ENCODE measurements around the gene RPUSD1. TPM values are rescaled to one million over a fixed set of nuclear protein-coding genes. Genes with fewer than 3 reads are reported as not detected.
A peak's percentile ranks its signal among the peaks of the same experiment; 100 is the strongest.

The RPUSD1 gene
- polyA plus RNA-seq, 3 donors = 29.5 to 38.1 (median 31.5) TPM

GRCh38 chr16:765488-765865 lies 22.7 kb downstream of the RPUSD1 start:
- no peaks in the 10 kb centered on the region for H3K9me3 ChIP-seq (replicated peaks in 1 of 2; ENCODE audit: control insufficient read depth in 1 of 2, insufficient read depth in 1 of 2, low read length in 2 of 2)
- no peaks in the 10 kb centered on the region for H3K36me3 Mint-ChIP-seq
- no peaks in the 10 kb centered on the region for H3K36me3 ChIP-seq (replicated peaks in 1 of 2; ENCODE audit: control insufficient read depth in 1 of 2, insufficient read depth in 2 of 2, low read length in 2 of 2)
- WGBS (ENCODE audit: insufficient coverage) = 98% methylated on average over 28 of the region's 29 CpGs
- no peak for DNase-seq
- peaks cover 0 to 11% (median 1%) of the 10 kb centered on the region in 3 donors for H3K27me3 Mint-ChIP-seq (ENCODE audit: low read depth in 3 of 3)
- no peak overlapping the region for H3K4me2 ChIP-seq (replicated peaks; ENCODE audit: extremely low read depth, low read length, poor library complexity, severe bottlenecking)
- H3K4me3 ChIP-seq (replicated peaks in 1 of 3; ENCODE audit: low read depth in 2 of 3, low read length in 3 of 3) = no peak overlapping the region
- no peaks in the 10 kb centered on the region for H3K4me1 Mint-ChIP-seq
- TF ChIP-seq, protein P1, sequence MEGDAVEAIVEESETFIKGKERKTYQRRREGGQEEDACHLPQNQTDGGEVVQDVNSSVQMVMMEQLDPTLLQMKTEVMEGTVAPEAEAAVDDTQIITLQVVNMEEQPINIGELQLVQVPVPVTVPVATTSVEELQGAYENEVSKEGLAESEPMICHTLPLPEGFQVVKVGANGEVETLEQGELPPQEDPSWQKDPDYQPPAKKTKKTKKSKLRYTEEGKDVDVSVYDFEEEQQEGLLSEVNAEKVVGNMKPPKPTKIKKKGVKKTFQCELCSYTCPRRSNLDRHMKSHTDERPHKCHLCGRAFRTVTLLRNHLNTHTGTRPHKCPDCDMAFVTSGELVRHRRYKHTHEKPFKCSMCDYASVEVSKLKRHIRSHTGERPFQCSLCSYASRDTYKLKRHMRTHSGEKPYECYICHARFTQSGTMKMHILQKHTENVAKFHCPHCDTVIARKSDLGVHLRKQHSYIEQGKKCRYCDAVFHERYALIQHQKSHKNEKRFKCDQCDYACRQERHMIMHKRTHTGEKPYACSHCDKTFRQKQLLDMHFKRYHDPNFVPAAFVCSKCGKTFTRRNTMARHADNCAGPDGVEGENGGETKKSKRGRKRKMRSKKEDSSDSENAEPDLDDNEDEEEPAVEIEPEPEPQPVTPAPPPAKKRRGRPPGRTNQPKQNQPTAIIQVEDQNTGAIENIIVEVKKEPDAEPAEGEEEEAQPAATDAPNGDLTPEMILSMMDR (IDR thresholded peaks at IDR 0.05) = no peak
- no peaks in the 10 kb centered on the region for H4K20me1 ChIP-seq (ENCODE audit: insufficient read depth, low read length)
- no peak overlapping the region for H3K27ac ChIP-seq (ENCODE audit: low read depth in 1 of 2, low read length in 2 of 2)
- no peak overlapping the region for H3K4me3 Mint-ChIP-seq
- no peaks in the 10 kb centered on the region for H3K4me1 ChIP-seq (ENCODE audit: control insufficient read depth in 1 of 2, insufficient read depth in 2 of 2, low read length in 2 of 2)
- H3K9me3 Mint-ChIP-seq = no peaks in the 10 kb centered on the region
- intact Hi-C loops (cut with micrococcal nuclease) = no loop called here
- no peak overlapping the region for H3K9ac ChIP-seq (ENCODE audit: insufficient read depth, low read length, poor library complexity, severe bottlenecking)
- H3K27me3 ChIP-seq (ENCODE audit: control insufficient read depth in 2 of 2, insufficient read depth in 2 of 2, low read length in 2 of 2) = peaks cover 0 to 2% of the 10 kb centered on the region in 2 donors
- H3K79me2 ChIP-seq (ENCODE audit: insufficient read depth, low read length) = no peaks in the 10 kb centered on the region
- H3K27ac Mint-ChIP-seq = peak overlapping the region in 1 of 7 donors; percentile 77
- H2AFZ ChIP-seq (ENCODE audit: insufficient read depth, low read depth, low read length, poor library complexity, severe bottlenecking) = no peak overlapping the region

DNA sequence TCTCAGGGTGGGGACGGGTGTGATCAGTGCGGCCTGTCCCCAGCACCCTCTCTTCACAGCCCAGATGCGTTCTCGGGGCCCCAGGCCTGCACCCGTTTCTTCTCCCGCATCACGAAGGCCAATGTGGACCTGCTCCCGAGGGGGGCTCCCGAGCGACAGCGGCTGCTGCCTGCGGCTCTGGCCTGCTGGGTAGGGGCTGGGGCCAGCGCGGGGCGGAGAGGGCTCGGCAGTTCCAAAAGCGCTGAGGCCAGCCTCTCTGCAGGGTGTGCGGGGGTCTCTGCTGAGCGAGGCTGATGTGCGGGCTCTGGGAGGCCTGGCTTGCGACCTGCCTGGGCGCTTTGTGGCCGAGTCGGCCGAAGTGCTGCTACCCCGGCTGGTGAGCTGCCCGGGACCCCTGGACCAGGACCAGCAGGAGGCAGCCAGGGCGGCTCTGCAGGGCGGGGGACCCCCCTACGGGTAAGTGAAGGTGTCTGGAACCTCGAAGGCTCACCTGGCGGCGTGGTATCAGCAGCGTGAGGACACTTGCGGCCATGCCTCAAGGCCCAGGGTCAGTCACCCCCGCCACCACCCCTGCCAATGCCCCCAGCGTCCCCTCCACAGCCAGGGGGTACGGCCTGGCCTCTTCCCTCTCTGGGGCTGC lies 23.2 kb downstream of the RPUSD1 start:
- H3K4me3 Mint-ChIP-seq = no peak overlapping the region
- no peaks in the 10 kb centered on the region for H3K36me3 ChIP-seq (replicated peaks in 1 of 2; ENCODE audit: control insufficient read depth in 1 of 2, insufficient read depth in 2 of 2, low read length in 2 of 2)
- DNase-seq = no peak
- no peaks in the 10 kb centered on the region for H4K20me1 ChIP-seq (ENCODE audit: insufficient read depth, low read length)
- intact Hi-C loops (cut with micrococcal nuclease) = no loop called here
- peaks cover 0 to 2% of the 10 kb centered on the region in 2 donors for H3K27me3 ChIP-seq (ENCODE audit: control insufficient read depth in 2 of 2, insufficient read depth in 2 of 2, low read length in 2 of 2)
- H3K9me3 ChIP-seq (replicated peaks in 1 of 2; ENCODE audit: control insufficient read depth in 1 of 2, insufficient read depth in 1 of 2, low read length in 2 of 2) = no peaks in the 10 kb centered on the region
- H3K79me2 ChIP-seq (ENCODE audit: insufficient read depth, low read length) = no peaks in the 10 kb centered on the region
- H3K4me3 ChIP-seq (replicated peaks in 1 of 3; ENCODE audit: low read depth in 2 of 3, low read length in 3 of 3) = no peak overlapping the region
- WGBS (ENCODE audit: insufficient coverage) = 95% methylated on average over 34 of the region's 38 CpGs
- H3K27ac Mint-ChIP-seq = peak overlapping the region in 1 of 7 donors; percentile 77
- TF ChIP-seq, protein P1 (IDR thresholded peaks at IDR 0.05) = no peak
- H3K9me3 Mint-ChIP-seq = no peaks in the 10 kb centered on the region
- no peak overlapping the region for H2AFZ ChIP-seq (ENCODE audit: insufficient read depth, low read depth, low read length, poor library complexity, severe bottlenecking)
- H3K4me2 ChIP-seq (replicated peaks; ENCODE audit: extremely low read depth, low read length, poor library complexity, severe bottlenecking) = no peak overlapping the region
- H3K9ac ChIP-seq (ENCODE audit: insufficient read depth, low read length, poor library complexity, severe bottlenecking) = no peak overlapping the region
- H3K27me3 Mint-ChIP-seq (ENCODE audit: low read depth in 3 of 3) = peaks cover 0 to 11% (median 1%) of the 10 kb centered on the region in 3 donors
- no peaks in the 10 kb centered on the region for H3K36me3 Mint-ChIP-seq
- H3K4me1 ChIP-seq (ENCODE audit: control insufficient read depth in 1 of 2, insufficient read depth in 2 of 2, low read length in 2 of 2) = no peaks in the 10 kb centered on the region
- no peaks in the 10 kb centered on the region for H3K4me1 Mint-ChIP-seq
- H3K27ac ChIP-seq (ENCODE audit: low read depth in 1 of 2, low read length in 2 of 2) = no peak overlapping the region

Data from CD14-positive monocyte (primary cell).